Left lobe of liver (tissue), 2 donors: Measurements from ENCODE around the gene SIT1. TPM values are rescaled to one million over a fixed set of nuclear protein-coding genes. Genes with fewer than 3 reads are reported as not detected.
A peak's percentile ranks its signal among the peaks of the same experiment; 100 is the strongest.

ENCODE experiments used
- ATAC-seq: fragments of 200-7000 bp; cut with Tn5 transposase; one replicate; pipeline ENCODE4 v1.9.1; 2020; ENCODE audit warnings: mild to moderate bottlenecking, moderate library complexity
- DNase-seq: peaks from one replicate; pipeline ENCODE4 v3.0.0-alpha.2; 2020; ENCODE audit warnings: low spot score
- total RNA-seq: library from RNA; stranded (reverse); gene quantifications from one replicate; pipeline ENCODE4 v1.2.1, GENCODE V29; 2021
- donor health status: DM: no; HTN: no; CAD: no; lungs with moderate emphysema.
- donor health status: DM: no; HTN: yes; CAD: no.

The SIT1 gene, protein sequence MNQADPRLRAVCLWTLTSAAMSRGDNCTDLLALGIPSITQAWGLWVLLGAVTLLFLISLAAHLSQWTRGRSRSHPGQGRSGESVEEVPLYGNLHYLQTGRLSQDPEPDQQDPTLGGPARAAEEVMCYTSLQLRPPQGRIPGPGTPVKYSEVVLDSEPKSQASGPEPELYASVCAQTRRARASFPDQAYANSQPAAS
- 0.23 TPM for total RNA-seq

DNA sequence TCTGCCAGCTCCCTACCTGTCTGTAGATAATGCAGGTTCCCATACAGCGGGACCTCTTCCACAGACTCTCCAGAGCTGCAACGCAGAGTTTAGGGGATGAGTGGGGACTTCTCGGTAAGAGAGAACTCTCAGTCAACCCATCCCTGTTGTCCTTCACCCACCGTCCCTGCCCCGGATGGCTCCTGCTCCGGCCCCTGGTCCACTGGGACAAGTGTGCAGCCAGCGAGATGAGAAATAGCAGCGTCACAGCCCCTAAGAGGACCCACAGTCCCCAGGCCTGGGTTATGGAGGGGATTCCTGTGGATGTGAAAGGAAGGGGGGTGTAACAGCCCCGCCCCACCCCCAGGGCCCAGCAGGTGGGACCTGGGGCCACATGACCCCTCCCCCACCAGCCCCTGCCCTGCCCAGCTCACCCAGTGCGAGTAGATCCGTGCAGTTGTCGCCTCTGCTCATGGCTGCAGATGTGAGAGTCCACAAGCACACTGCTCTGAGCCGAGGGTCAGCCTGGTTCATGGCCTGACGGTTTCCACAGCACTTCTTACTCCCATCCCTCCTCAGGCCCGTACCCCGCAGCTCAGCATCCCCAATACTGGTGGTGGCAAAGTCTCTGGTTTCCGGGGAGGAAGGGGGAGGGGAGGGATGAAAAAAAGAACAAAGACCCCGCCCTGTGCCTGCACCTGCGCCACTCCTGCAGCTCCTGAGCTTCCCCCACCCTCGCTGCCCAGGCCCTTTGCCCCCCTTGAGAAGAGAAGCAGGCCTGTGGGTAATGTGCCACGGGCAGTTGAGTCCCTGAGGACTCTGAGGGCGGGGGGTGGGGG lies at the start of gene SIT1:
Gene SIT1 (minus strand): TSS at position 591 of the 818 bp plus-strand sequence. CDS start 78 bp downstream, at position 513.
- no peak for DNase-seq

DNA sequence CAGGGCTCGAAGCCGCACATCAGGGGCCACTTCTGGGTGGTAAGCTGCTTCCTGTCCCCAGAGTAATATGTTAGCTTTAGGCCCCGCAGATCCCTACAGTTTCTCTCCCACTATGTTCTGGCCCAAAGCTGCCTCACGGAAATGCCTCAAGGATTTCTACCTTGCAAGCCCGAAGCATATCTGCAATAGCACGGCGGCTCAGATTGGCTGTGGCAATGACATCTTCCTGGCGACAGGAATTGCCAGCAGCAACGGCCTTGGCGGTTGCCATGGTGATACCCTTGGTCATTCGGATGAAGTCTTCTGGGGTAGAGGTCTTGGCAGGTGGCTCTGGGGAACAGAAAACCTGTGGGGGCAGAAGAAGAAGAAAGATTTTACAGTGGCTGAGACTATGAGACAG lies 49.3 kb upstream of the SIT1 start:
- no peak for DNase-seq
- no peak for ATAC-seq

More for the DNA sequence above, at the start of gene SIT1:
- no peak for ATAC-seq

DNA sequence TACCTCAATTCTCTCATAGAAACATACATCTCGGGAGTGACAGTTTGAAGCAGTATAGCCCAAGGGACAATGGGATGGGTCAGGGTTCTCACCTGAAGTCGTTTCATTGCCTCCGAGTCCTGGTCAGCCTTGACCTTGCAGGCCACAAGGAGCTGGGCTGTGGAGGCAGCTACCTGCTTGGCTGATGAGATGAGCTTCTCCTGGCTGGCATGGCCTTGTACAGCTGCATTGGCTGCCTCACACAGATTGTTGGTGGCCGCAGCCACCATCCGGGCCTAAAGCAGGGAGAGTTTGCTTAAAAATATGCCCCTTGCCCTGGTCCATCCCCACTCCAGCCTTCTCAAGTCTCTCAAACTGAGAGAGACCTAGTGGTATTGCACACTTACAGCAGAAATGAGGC lies 47.5 kb upstream of the SIT1 start:
- ATAC-seq (no peak), DNase-seq (no peak)

DNA sequence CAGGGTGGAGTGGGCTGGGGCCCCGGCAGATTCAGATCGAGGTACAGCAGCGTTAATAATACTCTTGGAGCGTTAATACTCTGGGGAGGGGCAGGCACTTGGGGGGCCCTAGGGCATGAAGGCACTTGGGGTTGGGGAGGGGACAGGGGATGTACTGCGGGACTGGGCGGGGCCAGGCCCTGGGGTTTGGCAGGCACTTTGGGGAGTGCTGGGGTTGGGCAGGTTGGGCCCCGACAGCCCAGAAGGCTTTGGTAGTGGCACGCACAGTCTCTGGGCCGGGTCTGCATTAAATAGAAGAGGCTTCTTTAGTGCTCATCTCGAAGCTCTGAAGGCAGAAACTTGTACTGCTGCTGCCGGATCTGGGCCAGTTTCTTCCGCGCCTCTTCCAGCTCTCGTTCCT lies 46.8 kb upstream of the SIT1 start:
- peak; percentile 5 for ATAC-seq

DNA sequence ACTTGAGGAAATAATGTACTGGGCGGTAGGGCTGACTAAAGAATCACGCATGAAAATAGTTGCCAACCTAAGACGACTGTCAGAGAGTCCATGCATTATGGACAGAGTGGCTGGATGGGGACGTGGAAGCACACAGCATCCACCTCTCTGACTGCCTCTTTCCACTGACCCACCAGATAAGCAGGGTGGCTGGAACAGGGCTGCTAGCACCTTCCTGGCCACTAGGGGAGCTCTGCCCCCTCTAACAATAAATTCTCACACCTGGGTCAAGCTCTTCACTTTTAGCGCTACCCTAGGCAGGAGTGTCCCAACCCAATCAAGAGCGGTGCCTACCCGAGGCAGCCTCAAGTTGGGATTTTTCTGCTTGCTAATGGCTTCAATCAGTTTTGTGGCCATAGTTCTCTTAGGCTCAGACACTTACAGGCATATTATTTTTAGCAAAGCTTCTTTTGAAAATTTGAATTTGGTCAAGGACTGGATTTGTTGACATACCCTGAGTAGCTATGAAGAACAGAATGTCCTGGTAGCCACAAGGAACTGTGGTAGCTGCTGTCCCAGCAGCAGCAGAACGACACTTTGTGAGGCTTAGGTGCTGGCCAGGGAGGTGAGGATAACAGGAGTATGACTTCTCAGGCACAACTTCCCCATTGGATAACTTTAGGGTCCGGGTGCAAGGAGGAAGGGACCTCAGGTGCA lies 45.9 kb upstream of the SIT1 start:
- no peak for DNase-seq
- peak; percentile 93 for ATAC-seq

More for the DNA sequence above, 46.8 kb upstream of the SIT1 start:
- no peak for DNase-seq

DNA sequence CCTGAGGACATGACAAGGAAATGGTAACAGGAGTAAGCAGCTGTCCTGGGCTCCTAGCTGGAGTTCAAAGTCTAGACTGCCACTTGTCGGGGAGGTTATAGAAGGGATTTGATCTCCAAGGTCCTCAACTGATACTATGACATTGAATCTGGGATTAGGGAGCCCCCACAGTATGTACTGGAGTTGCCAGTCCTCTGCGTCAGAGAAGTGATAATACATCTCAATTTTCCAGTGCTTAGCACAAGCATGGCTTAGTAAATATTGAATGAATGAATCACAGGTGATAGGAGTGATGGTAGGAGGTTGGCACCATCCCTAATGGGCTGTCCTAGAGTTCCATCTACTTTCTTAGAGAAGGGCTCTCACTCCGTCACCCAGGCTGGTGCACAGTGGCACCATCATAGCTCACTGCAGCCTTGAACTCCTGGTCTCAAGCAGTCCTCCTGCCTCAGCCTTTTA lies 45.2 kb upstream of the SIT1 start:
- ATAC-seq (no peak), DNase-seq (no peak)

DNA sequence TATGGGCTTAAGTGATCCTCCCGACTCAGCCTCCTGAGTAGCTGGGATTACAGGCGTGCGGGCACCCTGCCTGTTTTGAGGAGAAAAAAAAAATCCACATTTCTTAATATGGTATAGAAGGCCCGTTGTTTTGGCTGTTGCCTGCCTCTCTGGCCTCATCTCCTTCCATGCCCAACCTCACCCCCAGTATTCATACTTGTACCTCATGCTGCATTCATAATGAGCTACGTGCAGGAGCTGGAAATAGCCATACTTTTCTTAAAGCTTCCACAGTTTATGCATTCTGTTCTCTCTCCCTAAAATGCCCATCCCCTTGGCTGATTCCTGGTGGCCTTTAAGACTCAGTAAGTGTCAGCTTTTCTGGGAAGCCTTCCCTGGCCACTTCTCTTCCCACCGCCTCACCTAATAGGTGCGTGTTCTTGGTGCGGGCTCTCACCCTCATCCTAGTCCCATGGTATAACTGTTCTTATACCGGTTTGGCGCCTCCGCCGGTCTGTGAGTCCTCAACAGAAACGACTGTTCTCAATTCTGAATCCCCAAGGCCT lies 41.1 kb upstream of the SIT1 start:
- ATAC-seq (no peak), DNase-seq (no peak)

DNA sequence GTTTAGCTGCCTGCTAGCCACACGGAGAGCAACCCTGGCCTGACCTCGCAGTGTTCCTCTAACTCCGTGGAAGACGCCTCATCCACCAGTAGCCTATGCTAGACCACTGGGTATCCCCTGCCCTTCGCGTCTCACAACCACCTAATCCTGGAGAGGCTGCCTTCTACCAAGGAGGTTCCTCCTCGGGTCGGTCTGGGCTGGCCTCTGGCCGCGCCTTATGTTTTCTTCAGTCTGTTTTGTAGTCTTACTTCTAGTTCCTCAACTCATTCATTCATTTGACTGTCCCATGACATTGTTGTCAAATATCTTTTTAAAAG lies 40.6 kb upstream of the SIT1 start:
- ATAC-seq = no peak
- no peak for DNase-seq

DNA sequence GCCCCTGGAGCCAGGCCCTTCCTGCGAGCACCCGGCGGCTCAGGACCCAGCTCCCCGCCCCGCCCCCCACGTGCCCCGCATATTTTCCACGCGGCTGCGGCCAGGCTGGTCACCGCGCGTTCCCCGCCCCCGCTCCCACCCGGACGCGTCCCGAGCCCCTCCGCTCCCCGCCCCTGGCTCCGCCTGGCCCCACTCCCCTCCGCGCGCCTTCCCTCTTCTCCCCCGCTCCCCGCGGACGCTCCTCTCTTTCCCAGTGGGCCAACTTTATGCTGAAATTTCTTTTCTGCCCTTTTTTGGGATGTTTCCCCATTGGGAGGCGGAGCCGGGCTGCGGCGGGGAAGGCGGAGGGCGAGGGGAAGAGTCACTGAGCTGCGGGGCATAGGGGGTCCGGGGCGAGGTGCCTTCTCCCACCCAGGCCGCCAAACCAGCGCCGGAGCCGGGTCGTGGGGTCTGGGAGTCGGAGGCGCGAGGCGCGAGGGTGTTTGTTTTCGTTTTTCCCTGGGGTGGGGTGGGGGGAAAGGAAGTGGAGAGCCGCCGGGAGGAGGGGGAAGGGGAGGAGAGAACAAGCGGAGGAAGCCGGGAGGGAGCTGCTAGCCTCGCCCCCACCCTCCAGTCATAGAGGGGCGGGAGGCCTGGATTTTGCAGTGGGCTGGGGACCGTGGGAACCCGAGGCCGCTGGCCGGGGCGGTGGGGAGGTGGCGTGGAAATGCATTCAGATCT lies 40.0 kb upstream of the SIT1 start:
- DNase-seq = no peak
- ATAC-seq = peak; percentile 70

DNA sequence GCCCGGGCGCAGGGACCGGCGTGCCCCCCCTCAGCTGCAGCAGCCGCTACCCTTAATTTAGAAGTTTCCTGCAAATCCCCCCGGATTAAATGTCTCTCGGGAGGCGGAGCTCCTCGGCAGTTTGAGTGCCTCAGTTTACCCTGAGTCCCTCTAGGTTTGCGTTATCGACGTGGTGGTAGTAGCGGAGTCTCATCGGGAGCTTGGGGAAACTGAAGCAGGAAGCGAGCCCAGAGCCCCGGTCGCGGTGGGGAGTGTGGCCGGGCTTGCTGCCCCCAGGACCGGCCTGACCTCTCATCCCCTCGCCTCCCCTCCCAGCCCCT lies 39.5 kb upstream of the SIT1 start:
- ATAC-seq = no peak
- no peak for DNase-seq

DNA sequence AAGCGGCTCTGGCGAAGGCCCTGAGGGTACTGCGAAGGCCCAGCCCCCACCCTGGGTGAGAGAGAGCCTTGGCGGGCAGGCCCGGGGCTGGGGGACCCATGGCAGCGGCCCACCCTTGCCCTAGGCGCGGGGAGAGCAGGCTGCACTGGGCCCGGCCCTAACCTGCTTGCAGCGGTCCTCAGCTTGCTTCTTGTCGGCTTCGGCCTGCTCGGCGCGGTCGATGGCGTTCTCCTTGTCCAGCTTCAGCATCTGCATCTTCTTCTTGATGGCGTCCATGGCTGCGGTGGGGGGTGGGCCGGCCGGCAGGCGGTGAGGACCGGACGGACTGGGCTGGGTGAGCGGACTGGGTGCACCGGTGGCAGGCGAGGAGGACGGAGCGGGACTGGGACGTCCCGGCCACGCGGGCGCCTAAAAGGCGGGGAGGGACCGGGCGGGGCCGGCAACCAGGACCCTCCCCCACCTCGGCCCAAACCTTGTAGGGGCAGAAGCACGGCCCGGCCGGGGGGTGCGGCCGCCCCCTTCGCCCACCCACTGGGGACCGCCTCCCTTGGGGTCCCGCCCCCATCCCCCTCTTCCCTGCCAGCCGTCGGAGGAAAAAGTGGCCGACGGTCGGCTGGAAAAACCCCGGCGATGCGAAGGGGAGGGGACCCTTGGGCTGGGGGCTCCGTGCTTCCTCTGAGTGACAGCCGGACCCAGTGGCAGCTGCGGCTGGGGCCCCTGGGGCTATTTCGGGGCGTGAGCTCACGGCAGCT lies 39.0 kb upstream of the SIT1 start, which contains the start of gene TPM2:
Gene TPM2 (minus strand): TSS at position 384 of the 752 bp plus-strand sequence. CDS start 108 bp downstream, at position 276.
- ATAC-seq = peak; percentile 14
- no peak for DNase-seq

DNA sequence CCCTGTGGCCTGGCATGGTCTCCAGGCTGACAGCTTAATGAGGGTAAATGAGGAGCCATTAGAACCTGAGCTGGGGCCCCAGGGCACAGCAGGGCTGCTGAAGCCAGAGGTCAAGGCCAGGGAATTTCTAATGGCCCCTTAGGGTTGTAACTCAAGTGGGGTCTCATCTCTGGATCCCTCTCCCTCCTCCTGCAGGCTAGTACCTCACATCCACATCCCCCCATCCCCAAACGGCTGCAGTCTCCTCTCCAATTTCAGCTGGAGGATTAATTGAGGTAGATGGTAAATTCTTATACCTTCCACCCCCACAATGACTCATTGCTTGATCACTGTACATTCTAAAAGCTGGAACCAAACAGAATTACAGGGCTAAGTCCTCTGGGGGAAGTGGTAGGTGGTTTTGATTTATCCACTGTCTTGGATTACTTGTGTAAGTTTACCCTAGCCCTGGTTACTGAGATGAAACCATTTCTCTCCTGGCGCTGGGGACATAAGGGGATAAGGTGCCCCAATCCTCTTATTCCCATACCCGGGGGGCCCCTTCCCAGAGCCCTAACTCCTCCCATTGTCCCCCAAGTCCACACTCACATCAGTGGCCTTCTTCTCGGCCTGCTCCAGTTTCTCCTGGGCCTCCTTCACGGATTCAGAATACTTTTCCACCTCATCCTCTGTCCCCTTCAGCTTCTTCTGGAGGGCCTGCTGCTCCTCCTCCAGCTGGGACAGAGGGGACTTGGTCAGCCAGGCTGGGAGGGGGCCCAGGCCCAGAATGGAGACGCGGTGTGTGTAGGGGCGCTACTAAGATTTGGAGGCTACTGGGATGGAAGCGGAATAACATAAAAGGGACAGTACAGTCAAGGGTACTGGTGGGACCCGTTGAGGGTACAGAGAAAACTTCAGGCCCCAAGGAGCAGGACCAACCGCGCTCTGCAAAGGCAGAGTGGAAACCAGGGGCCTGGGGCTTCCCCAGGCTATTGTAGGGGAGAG lies 38.1 kb upstream of the SIT1 start:
- DNase-seq (no peak), ATAC-seq (no peak)

DNA sequence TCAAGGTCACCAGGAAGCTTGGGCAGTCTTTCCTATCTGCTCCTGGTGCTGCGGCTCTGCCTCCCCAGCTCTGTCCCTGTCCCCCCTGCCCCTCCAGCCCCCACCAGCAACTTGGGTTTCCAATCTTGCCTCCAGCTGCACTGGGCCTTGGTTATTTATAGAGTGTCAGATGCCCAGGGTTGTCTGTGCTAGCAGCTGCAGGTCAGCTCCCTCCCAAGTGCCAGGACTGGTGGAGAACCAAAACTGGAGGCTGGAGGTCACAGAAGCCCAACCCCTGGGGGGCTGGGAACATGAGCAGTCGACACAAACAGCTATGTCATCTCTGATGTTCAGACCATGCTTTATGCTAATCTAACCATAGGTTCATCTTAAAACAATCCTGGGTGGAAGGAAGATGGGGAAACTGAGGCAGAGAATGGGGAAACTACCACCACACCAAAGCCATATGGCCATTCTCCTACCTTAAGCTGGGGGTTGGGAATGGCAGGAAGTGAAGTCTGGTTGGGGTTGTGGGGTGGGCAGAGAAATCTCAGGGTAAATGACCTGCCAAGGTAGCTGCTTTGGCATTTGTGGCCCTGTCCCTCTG lies 37.3 kb upstream of the SIT1 start:
- DNase-seq (no peak), ATAC-seq (no peak)

DNA sequence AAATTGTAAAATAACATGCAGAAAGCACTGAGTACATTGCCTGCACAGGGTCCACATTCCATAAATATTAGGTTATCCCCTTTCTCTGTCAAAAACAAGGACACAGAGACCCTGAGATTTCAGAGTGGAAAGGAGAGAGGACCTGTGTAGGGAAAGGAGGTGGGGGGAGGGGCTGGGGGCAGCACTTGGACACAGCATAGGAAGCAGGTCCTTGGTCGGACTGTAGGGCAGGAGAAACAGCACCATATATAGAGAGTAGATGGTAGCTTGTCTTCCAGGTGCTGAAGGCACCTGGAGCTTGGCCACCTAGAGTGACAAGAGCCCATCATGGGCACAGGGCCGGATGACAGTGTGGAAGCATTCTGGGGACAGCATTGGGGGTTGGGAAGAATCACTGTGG lies 36.6 kb upstream of the SIT1 start:
- ATAC-seq = no peak
- DNase-seq = no peak

DNA sequence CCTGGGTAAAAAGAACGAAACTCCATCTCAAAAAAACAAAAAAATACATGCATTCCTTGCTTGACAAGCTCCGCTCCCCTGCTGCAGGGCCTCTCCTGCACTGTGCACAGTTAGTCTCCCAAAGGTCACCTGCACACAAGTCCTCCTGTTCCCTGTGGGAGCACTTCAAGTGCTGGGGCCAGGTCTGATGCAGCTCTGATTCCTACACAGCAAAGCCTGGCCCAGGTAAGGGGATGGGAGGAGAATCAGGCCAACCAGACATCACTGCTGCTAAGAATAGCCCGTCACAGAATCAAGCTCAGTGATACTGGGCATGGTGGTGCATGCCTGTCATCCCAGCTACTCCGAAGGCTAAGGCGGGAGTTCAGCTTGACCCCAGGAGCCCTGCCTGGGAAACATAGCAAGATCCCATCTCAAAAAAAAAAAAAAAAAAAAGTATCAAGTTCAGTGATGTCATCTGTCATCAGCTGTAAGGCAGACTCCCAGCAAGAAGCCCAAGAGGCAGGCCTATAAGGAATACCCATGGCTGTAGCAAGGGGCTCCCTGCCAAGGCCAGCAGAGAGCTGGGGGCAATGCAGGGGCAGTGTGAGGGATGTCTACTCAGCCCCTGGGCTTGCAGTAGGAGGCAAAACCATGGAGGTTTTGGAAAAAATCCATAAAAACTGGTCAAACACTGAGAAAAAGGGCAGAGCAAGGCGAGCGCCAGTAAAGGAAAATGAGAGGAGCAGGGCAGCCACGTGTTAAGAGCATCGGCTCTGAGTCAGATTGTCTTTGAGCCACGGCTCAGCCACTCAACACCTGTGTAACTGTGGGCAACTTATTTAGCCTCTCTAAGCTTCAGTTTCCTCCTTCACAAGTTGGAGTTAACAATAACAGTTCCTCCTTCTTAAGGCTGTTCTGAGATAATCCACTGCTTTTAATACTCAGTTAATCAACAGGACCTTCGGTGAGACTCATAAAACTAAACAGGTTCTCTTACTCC lies 35.8 kb upstream of the SIT1 start:
- no peak for ATAC-seq
- DNase-seq = no peak

DNA sequence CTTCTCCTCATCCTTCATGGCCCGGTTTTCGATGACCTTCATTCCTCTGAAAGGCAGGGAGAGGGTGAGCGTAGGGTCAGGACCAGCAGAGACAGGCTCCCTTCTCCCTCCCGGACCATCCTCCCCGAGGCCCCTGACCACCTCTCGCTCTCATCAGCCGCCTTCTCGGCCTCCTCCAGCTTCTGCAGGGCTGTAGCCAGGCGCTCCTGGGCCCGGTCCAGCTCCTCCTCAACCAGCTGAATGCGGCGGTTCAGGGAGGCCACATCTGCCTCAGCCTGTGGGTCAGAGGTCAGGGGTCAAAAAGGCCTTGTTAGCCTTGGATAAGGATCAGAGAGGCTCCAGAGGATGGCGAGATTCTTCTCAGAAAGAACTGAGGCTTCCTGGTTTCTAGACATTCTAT lies 34.8 kb upstream of the SIT1 start:
- no peak for DNase-seq
- peak; percentile 41 for ATAC-seq

DNA sequence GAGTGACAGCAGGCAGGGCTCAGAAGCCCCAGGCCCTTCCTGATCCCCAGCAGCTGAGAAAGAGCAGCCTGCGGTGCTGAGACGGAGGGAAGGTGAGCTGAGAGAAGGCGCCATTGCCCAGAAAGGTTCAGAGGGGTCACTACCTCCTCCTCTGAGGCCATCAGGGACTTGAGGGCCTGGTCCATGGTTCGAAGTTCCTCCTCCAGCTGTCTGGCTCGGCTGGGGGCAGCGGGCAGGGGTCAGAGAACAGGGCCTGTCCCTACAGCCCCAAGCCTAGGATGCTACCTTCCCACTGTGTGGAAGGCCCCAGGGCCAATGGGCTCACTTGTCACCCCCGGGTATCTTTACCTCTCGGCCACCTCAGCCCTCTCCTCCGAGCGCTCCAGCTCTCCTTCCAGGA lies 34.2 kb upstream of the SIT1 start:
- no peak for DNase-seq

DNA sequence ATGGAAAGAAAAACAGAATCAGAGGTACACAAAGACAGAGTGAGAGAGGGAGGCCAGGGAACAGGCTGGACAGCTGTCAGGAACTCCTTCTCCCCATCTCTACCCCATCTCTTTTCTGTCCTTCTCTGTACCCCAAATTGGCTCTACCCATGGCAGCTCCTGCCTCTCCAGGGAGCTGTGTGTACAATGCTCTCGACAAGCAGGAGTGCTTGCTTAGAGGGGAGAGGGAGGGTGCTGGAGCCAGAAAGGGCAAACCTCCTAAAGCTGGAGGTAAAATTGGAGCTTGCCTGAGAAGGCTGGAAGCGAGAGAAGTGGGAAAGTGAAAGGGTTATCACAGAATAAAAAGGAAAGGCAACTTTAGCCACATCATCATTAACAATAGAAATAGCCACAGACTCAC lies 32.6 kb upstream of the SIT1 start:
- ATAC-seq = no peak
- DNase-seq = no peak

More for the DNA sequence above, 34.2 kb upstream of the SIT1 start:
- ATAC-seq = no peak
